Large intestine (tissue), 3 donors: Measurements from ENCODE around the gene GASK1B. TPM values are rescaled to one million over a fixed set of nuclear protein-coding genes. Genes with fewer than 3 reads are reported as not detected.
A peak's percentile ranks its signal among the peaks of the same experiment; 100 is the strongest.

ENCODE experiments used
- DNase-seq, 2 donors: peaks; one replicate each; pipeline versions ENCODE4 v3.0.0 to v3.0.0-alpha.2; 2013
- H3K27ac ChIP-seq: one replicate; pipeline ENCODE4 v1.5.1; 2013; ENCODE audit warnings: low read length
- H3K27me3 ChIP-seq: 2 replicates; pipeline ENCODE4 v1.6.1; 2013; ENCODE audit warnings: low read length; ENCODE audit not compliant: control insufficient read depth, insufficient read depth
- H3K36me3 ChIP-seq: 2 replicates; pipeline ENCODE4 v1.6.1; 2013; ENCODE audit warnings: low read length; ENCODE audit not compliant: control insufficient read depth, insufficient read depth
- H3K4me1 ChIP-seq: one replicate; pipeline ENCODE4 v1.6.1; 2013; ENCODE audit warnings: low read length; ENCODE audit not compliant: control insufficient read depth, insufficient read depth
- H3K4me3 ChIP-seq: one replicate; pipeline ENCODE4 v1.5.1; 2013; ENCODE audit warnings: low read length
- H3K9me3 ChIP-seq: one replicate; pipeline ENCODE4 v1.6.1; 2013; ENCODE audit warnings: mild to moderate bottlenecking, low read depth, low read length, moderate library complexity; ENCODE audit not compliant: control insufficient read depth
- WGBS: methylation state at CpG from one replicate; pipeline ENCODE4 v1.1.5; 2013; ENCODE audit warnings: low lambda C conversion rate; ENCODE audit not compliant: insufficient coverage; 5-methylcytosine and 5-hydroxymethylcytosine counted together
- polyA plus RNA-seq: library from polyadenylated mRNA; unstranded; fragments of 120-200 nt; gene quantifications from one replicate; pipeline ENCODE4 v1.2.1, GENCODE V29; 2013

GASK1B gene
- polyA plus RNA-seq, 1 donor: 39.6 TPM

- Histone ChIP-seq H3K36me3 (peaks cover 9% of the 10 kb centered on the region), H3K4me3 (no peak overlapping the region), H3K9me3 (no peaks in the 10 kb centered on the region), H3K27ac (no peak overlapping the region), H3K27me3 (no peaks in the 10 kb centered on the region), H3K4me1 (no peaks in the 10 kb centered on the region)
- WGBS: 100% methylated on average over 1 of the region's 3 CpGs
- DNase-seq: no peak
These were observed 25.7 kb downstream of the GASK1B start for GRCh38 chr4:158147151-158147550.

GRCh38 chr4:158146736-158147135, 26.1 kb downstream of the GASK1B start:
- no peaks in the 10 kb centered on the region for H3K4me1 ChIP-seq
- H3K4me3 ChIP-seq: no peak overlapping the region
- H3K27ac ChIP-seq: no peak overlapping the region
- WGBS: no CpG with 5 or more reads among the region's 1 CpG
- no peak for DNase-seq
- H3K27me3 ChIP-seq: no peaks in the 10 kb centered on the region
- H3K36me3 ChIP-seq: peaks cover 7% of the 10 kb centered on the region
- H3K9me3 ChIP-seq: no peaks in the 10 kb centered on the region

GRCh38 chr4:158139086-158139485, 33.7 kb downstream of the GASK1B start:
- Histone ChIP-seq H3K36me3 (no peaks in the 10 kb centered on the region), H3K27me3 (no peaks in the 10 kb centered on the region), H3K4me3 (no peak overlapping the region), H3K4me1 (no peaks in the 10 kb centered on the region), H3K9me3 (no peaks in the 10 kb centered on the region), H3K27ac (no peak overlapping the region)
- no peak for DNase-seq
- WGBS: no CpG with 5 or more reads among the region's 5 CpGs

- Histone ChIP-seq H3K27me3 (no peaks in the 10 kb centered on the region), H3K9me3 (no peaks in the 10 kb centered on the region), H3K4me3 (no peak overlapping the region), H3K27ac (no peak overlapping the region), H3K4me1 (no peaks in the 10 kb centered on the region), H3K36me3 (peaks cover 5% of the 10 kb centered on the region)
- DNase-seq: no peak
- WGBS: 50% methylated on average over 2 of the region's 2 CpGs
These were observed 38.6 kb downstream of the GASK1B start for GRCh38 chr4:158134222-158134621.

GRCh38 chr4:158133551-158133950, 39.3 kb downstream of the GASK1B start:
- no CpG with 5 or more reads among the region's 4 CpGs for WGBS
- DNase-seq: no peak
- H3K4me3 ChIP-seq: no peak overlapping the region

GRCh38 chr4:158131027-158131426, 41.8 kb downstream of the GASK1B start:
- DNase-seq: peak in 1 of 2 donors; percentile 12
- Histone ChIP-seq H3K4me3 (no peak overlapping the region), H3K27me3 (no peaks in the 10 kb centered on the region), H3K9me3 (no peaks in the 10 kb centered on the region), H3K36me3 (peaks cover 13% of the 10 kb centered on the region), H3K4me1 (no peaks in the 10 kb centered on the region), H3K27ac (no peak overlapping the region)
- no CpG with 5 or more reads among the region's 1 CpG for WGBS

More at GRCh38 chr4:158133551-158133950, 39.3 kb downstream of the GASK1B start:
- no peaks in the 10 kb centered on the region for H3K9me3 ChIP-seq
- H3K4me1 ChIP-seq: no peaks in the 10 kb centered on the region
- H3K27me3 ChIP-seq: no peaks in the 10 kb centered on the region
- H3K36me3 ChIP-seq: peaks cover 7% of the 10 kb centered on the region
- no peak overlapping the region for H3K27ac ChIP-seq

GRCh38 chr4:158130204-158130603, 42.6 kb downstream of the GASK1B start:
- no peak for DNase-seq
- H3K27ac ChIP-seq: no peak overlapping the region
- WGBS: no CpG with 5 or more reads among the region's 2 CpGs

GRCh38 chr4:158129694-158130093, 43.1 kb downstream of the GASK1B start:
- H3K27me3 ChIP-seq: no peaks in the 10 kb centered on the region
- WGBS: no CpG with 5 or more reads among the region's 2 CpGs
- H3K9me3 ChIP-seq: no peaks in the 10 kb centered on the region
- H3K36me3 ChIP-seq: peaks cover 13% of the 10 kb centered on the region
- no peaks in the 10 kb centered on the region for H3K4me1 ChIP-seq
- no peak overlapping the region for H3K27ac ChIP-seq
- H3K4me3 ChIP-seq: no peak overlapping the region
- DNase-seq: no peak

More at GRCh38 chr4:158130204-158130603, 42.6 kb downstream of the GASK1B start:
- H3K4me3 ChIP-seq: no peak overlapping the region
- no peaks in the 10 kb centered on the region for H3K4me1 ChIP-seq
- H3K27me3 ChIP-seq: no peaks in the 10 kb centered on the region
- H3K36me3 ChIP-seq: peaks cover 13% of the 10 kb centered on the region
- H3K9me3 ChIP-seq: no peaks in the 10 kb centered on the region

GRCh38 chr4:158128540-158128939, 44.3 kb downstream of the GASK1B start:
- WGBS: no CpG with 5 or more reads among the region's 5 CpGs
- no peaks in the 10 kb centered on the region for H3K27me3 ChIP-seq
- DNase-seq: no peak
- no peak overlapping the region for H3K27ac ChIP-seq
- no peak overlapping the region for H3K4me3 ChIP-seq
- H3K9me3 ChIP-seq: no peaks in the 10 kb centered on the region
- H3K36me3 ChIP-seq: peaks cover 13% of the 10 kb centered on the region
- H3K4me1 ChIP-seq: no peaks in the 10 kb centered on the region

- Histone ChIP-seq H3K36me3 (peaks cover 12% of the 10 kb centered on the region), H3K4me3 (no peak overlapping the region), H3K27ac (no peak overlapping the region), H3K9me3 (no peaks in the 10 kb centered on the region), H3K4me1 (no peaks in the 10 kb centered on the region), H3K27me3 (no peaks in the 10 kb centered on the region)
- WGBS: 100% methylated on average over 1 of the region's 1 CpG
- no peak for DNase-seq
These were observed 47.5 kb downstream of the GASK1B start for GRCh38 chr4:158125310-158125709.
